Chondrocyte (in vitro differentiated cells): ENCODE measurements around the gene EGFR. TPM values are rescaled to one million over a fixed set of nuclear protein-coding genes. Genes with fewer than 3 reads are reported as not detected.

Source experiments
- DNase-seq: peaks from one replicate; pipeline ENCODE4 v3.0.0; 2021; ENCODE audit warnings: mixed read lengths, low spot score
- H3K27ac Mint-ChIP-seq: one replicate; pipeline ENCODE4 v1.8.0; 2021; ENCODE audit warnings: mild to moderate bottlenecking, moderate library complexity, mixed read lengths; ENCODE audit not compliant: unreplicated experiment
- H3K27me3 Mint-ChIP-seq: 2 replicates; pipeline ENCODE4 v1.8.0; 2021; ENCODE audit warnings: low read depth, mixed read lengths
- H3K36me3 Mint-ChIP-seq: 2 replicates; pipeline ENCODE4 v1.8.0; 2021; ENCODE audit warnings: low read depth, mixed read lengths
- H3K4me1 Mint-ChIP-seq: 2 replicates; pipeline ENCODE4 v1.8.0; 2021; ENCODE audit warnings: low read depth, mild to moderate bottlenecking, mixed read lengths
- H3K4me3 Mint-ChIP-seq: one replicate; pipeline ENCODE4 v1.8.0; 2021; ENCODE audit warnings: mild to moderate bottlenecking, moderate library complexity, mixed read lengths; ENCODE audit not compliant: unreplicated experiment
- H3K9me3 Mint-ChIP-seq: 2 replicates; pipeline ENCODE4 v1.8.0; 2021; ENCODE audit warnings: low read depth, mixed read lengths
- total RNA-seq: library from RNA; stranded (reverse); gene quantifications from 3 replicates; pipeline ENCODE4 v1.2.1, GENCODE V29; 2021
- TF ChIP-seq, protein P1 (sequence below): fragments of 200-600 bp; sonication (generic); IDR thresholded peaks from 2 replicates; pipeline ENCODE4 v1.5.0; 2021; ENCODE audit warnings: antibody characterized with exemption, mild to moderate bottlenecking, moderate library complexity

Gene EGFR
- total RNA-seq, 1 donor from 2014 or later = 25.5 TPM

DNA sequence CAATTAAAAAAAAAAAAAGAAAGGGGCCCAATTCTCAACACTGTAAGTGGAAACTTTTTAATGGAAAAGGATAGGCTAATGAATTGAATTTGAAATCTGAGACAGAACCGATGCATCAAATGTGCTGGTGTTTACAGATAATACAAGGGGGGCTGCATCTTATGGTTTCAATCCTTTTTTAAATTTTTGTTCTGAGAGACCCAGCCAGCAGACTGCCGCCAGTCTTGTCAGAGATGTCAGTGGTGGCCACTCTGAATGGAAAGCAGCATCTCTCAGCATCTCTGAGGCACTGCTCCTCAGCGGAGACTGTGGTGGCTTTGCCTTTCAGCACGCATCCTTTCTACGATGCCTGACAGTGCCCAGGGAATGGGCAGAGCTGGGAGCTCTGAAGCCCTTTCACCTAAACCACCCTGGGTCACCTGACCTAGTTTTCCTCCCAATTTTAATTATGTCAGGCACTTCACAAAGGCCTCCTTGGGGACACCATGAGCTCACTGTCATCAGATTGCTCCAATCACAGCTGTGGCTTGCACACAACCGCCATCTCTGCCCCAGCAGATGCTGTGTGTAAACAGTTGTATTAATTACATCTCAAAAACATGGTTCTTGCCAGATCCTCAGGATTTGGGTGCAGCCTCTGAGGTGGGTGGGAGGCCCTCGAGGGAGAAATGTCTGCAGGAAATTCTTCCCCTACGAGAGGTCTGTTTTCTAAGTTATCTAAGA lies 81.2 kb downstream of the EGFR start:
- peaks cover 10% of the 10 kb centered on the region for H3K4me1 Mint-ChIP-seq
- TF ChIP-seq, protein P1, sequence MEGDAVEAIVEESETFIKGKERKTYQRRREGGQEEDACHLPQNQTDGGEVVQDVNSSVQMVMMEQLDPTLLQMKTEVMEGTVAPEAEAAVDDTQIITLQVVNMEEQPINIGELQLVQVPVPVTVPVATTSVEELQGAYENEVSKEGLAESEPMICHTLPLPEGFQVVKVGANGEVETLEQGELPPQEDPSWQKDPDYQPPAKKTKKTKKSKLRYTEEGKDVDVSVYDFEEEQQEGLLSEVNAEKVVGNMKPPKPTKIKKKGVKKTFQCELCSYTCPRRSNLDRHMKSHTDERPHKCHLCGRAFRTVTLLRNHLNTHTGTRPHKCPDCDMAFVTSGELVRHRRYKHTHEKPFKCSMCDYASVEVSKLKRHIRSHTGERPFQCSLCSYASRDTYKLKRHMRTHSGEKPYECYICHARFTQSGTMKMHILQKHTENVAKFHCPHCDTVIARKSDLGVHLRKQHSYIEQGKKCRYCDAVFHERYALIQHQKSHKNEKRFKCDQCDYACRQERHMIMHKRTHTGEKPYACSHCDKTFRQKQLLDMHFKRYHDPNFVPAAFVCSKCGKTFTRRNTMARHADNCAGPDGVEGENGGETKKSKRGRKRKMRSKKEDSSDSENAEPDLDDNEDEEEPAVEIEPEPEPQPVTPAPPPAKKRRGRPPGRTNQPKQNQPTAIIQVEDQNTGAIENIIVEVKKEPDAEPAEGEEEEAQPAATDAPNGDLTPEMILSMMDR = no peak
- H3K27ac Mint-ChIP-seq = no peak overlapping the region
- peaks cover 5% of the 10 kb centered on the region for H3K36me3 Mint-ChIP-seq
- no peak overlapping the region for H3K4me3 Mint-ChIP-seq
- peaks cover 11% of the 10 kb centered on the region for H3K27me3 Mint-ChIP-seq
- no peaks in the 10 kb centered on the region for H3K9me3 Mint-ChIP-seq
- no peak for DNase-seq

- Mint-ChIP-seq H3K36me3 (peaks cover 5% of the 10 kb centered on the region), H3K4me1 (peaks cover 15% of the 10 kb centered on the region), H3K9me3 (no peaks in the 10 kb centered on the region), H3K27me3 (peaks cover 9% of the 10 kb centered on the region), H3K27ac (no peak overlapping the region), H3K4me3 (no peak overlapping the region)
- TF ChIP-seq, protein P1 = no peak
- no peak for DNase-seq
Measured at GRCh38 chr7:55100544-55101327, 81.9 kb downstream of the EGFR start.

GRCh38 chr7:55101359-55101758 lies 82.5 kb downstream of the EGFR start:
- Mint-ChIP-seq H3K27ac (no peak overlapping the region), H3K36me3 (peaks cover 5% of the 10 kb centered on the region), H3K27me3 (peaks cover 7% of the 10 kb centered on the region), H3K4me3 (no peak overlapping the region), H3K4me1 (peaks cover 15% of the 10 kb centered on the region), H3K9me3 (no peaks in the 10 kb centered on the region)
- no peak for DNase-seq
- TF ChIP-seq, protein P1 = no peak

DNA sequence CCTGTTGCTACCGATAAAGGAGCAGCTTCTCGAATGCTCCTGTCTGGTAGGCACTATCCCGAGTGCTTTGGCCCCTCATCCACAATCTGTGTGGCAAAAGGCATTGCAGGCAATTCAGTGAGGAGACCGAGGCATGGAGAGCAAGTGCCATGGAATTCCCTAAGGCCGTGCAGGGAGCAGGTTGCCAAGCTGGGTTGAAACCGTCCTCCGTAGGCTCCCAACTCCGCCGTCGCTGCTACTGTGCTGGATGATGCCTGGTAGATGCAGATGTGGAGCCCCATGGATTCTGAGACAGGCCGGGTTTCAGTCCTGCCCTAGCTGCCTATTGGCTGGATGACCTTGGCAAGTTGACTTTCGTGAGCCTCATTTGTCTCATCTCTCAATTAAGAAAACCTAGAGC lies 85.3 kb downstream of the EGFR start:
- Mint-ChIP-seq H3K36me3 (peaks cover 5% of the 10 kb centered on the region), H3K27me3 (peaks cover 7% of the 10 kb centered on the region), H3K4me3 (no peak overlapping the region), H3K9me3 (no peaks in the 10 kb centered on the region), H3K27ac (no peak overlapping the region), H3K4me1 (peaks cover 23% of the 10 kb centered on the region)
- no peak for DNase-seq
- TF ChIP-seq, protein P1 = no peak

- Mint-ChIP-seq H3K4me3 (no peak overlapping the region), H3K27ac (no peak overlapping the region), H3K27me3 (peaks cover 7% of the 10 kb centered on the region), H3K36me3 (peaks cover 5% of the 10 kb centered on the region), H3K9me3 (no peaks in the 10 kb centered on the region), H3K4me1 (peaks cover 28% of the 10 kb centered on the region)
- DNase-seq = no peak
- TF ChIP-seq, protein P1 = no peak
Measured at GRCh38 chr7:55104712-55105433, 86.1 kb downstream of the EGFR start.
